Hematopoietic multipotent progenitor cell treated with erythropoietin and hydrocortisone succinate and interleukin-3 and kit ligand, for 4 days (in vitro differentiated cells): ENCODE results near the gene TANGO2.

Experiments used
- DNase-seq: peaks from one replicate; pipeline ENCODE4 v3.0.0-alpha.2; 2015

The TANGO2 gene

GRCh38 chr22:20089977-20090729 lies 69.2 kb downstream of the TANGO2 start:
- DNase-seq = no peak

- no peak for DNase-seq
Observed at GRCh38 chr22:20090730-20091240, 69.9 kb downstream of the TANGO2 start.

- DNase-seq = no peak
Observed at GRCh38 chr22:20091690-20092476, 71.0 kb downstream of the TANGO2 start.

- DNase-seq = no peak
Observed at GRCh38 chr22:20092477-20092854, 71.6 kb downstream of the TANGO2 start.

GRCh38 chr22:20093418-20094196 lies 72.7 kb downstream of the TANGO2 start:
- peak; percentile 40 for DNase-seq

- no peak for DNase-seq
Observed at GRCh38 chr22:20094197-20094807, 73.4 kb downstream of the TANGO2 start.

- DNase-seq = no peak
Observed at GRCh38 chr22:20095521-20095920, 74.6 kb downstream of the TANGO2 start.

- no peak for DNase-seq
Observed at GRCh38 chr22:20096574-20097420, 75.9 kb downstream of the TANGO2 start.

GRCh38 chr22:20099099-20099711 lies 78.3 kb downstream of the TANGO2 start:
- DNase-seq = no peak

- DNase-seq = peak; percentile 13
Observed at GRCh38 chr22:20101638-20102037, 80.7 kb downstream of the TANGO2 start.

GRCh38 chr22:20102203-20102780 lies 81.4 kb downstream of the TANGO2 start:
- DNase-seq = peak; percentile 8

GRCh38 chr22:20105456-20106204 lies 84.7 kb downstream of the TANGO2 start:
- no peak for DNase-seq

- DNase-seq = no peak
Observed at GRCh38 chr22:20106205-20106848, 85.4 kb downstream of the TANGO2 start.

GRCh38 chr22:20106849-20107237 lies 85.9 kb downstream of the TANGO2 start:
- no peak for DNase-seq

GRCh38 chr22:20107471-20107901 lies 86.6 kb downstream of the TANGO2 start:
- DNase-seq = no peak

- DNase-seq = no peak
Observed at GRCh38 chr22:20107951-20108756, 87.2 kb downstream of the TANGO2 start.

- no peak for DNase-seq
Observed at GRCh38 chr22:20108757-20109230, 87.9 kb downstream of the TANGO2 start.
